NCI-H510A treated with DMSO at 0.1 percent for 48 hours (cell line): ENCODE results near the gene RAMACL.
"Not testable (repeated sequence)": the region's sequence is repeated elsewhere in the genome, so short reads cannot be mapped to it uniquely, and the experiment has no call there.

Experiments used
- DNase-seq: peaks from one replicate; lab custom pipeline; 2025; lab: John Stamatoyannopoulos, UW

RAMACL gene

GRCh38 chr6:166596776-166597507, 10.5 kb upstream of the RAMACL start:
- DNase-seq: no peak

- DNase-seq: no peak
These were observed 9.5 kb upstream of the RAMACL start for GRCh38 chr6:166595949-166596348.

- no peak for DNase-seq
These were observed 8.7 kb upstream of the RAMACL start for GRCh38 chr6:166595061-166595780.

- DNase-seq: no peak
These were observed 6.3 kb upstream of the RAMACL start for GRCh38 chr6:166592821-166593220.

- no peak for DNase-seq
These were observed 5.6 kb upstream of the RAMACL start for GRCh38 chr6:166591961-166592520.

- no peak for DNase-seq
These were observed 4.5 kb upstream of the RAMACL start for GRCh38 chr6:166591026-166591425.

GRCh38 chr6:166589786-166590574, 3.5 kb upstream of the RAMACL start:
- no peak for DNase-seq

- DNase-seq: no peak
These were observed 2.9 kb upstream of the RAMACL start for GRCh38 chr6:166589337-166589731.

GRCh38 chr6:166588691-166589336, 2.3 kb upstream of the RAMACL start:
- no peak for DNase-seq

GRCh38 chr6:166587631-166588413, 1.3 kb upstream of the RAMACL start:
- no peak for DNase-seq

GRCh38 chr6:166584853-166585429, 1.5 kb downstream of the RAMACL start:
- DNase-seq: no peak

GRCh38 chr6:166584155-166584554, 2.3 kb downstream of the RAMACL start:
- DNase-seq: no peak

- DNase-seq: no peak
These were observed 3.1 kb downstream of the RAMACL start for GRCh38 chr6:166583230-166583965.

GRCh38 chr6:166582258-166582657, 4.2 kb downstream of the RAMACL start:
- no peak for DNase-seq

GRCh38 chr6:166581801-166582200, 4.7 kb downstream of the RAMACL start:
- DNase-seq: not testable (repeated sequence)

- no peak for DNase-seq
These were observed 5.4 kb downstream of the RAMACL start for GRCh38 chr6:166581091-166581511.

- no peak for DNase-seq
These were observed 6.1 kb downstream of the RAMACL start for GRCh38 chr6:166580076-166581050.

- no peak for DNase-seq
These were observed 7.1 kb downstream of the RAMACL start for GRCh38 chr6:166579237-166579850.
